ENCODE results near the gene TFF3.

The TFF3 gene

DNA sequence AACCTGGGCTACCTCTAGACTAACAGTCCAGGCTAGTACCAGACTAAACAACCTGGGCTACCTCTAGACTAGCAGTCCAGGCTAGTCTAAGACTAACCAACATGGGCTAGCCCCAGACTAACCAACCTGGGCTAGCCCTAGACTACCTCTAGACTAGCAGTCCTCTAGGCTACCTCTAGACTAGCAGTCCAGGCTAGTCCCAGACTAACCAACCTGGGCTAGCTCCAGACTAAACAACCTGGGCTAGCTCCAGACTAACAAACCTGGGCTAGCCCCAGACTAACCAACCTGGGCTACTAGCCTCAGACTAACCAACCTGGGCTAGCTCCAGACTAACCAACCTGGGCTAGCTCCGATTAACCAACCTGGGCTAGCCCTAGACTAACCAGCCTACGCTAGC is 33.6 kb upstream of the TFF3 start:
- in situ Hi-C loops (cut with MboI; ENCODE audit: low pct_unique_long_range_greater_than_20kb, low sequenced_read_pairs) = no loop called here
- no peak for DNase-seq

- in situ Hi-C loops (cut with MboI; ENCODE audit: low pct_unique_long_range_greater_than_20kb, low sequenced_read_pairs) = no loop called here
- no peak for DNase-seq
Observed at GRCh38 chr21:42347601-42348327, 32.6 kb upstream of the TFF3 start.

GRCh38 chr21:42346866-42347600 is 31.8 kb upstream of the TFF3 start:
- no peak for DNase-seq
- in situ Hi-C loops (cut with MboI; ENCODE audit: low pct_unique_long_range_greater_than_20kb, low sequenced_read_pairs) = no loop called here

- in situ Hi-C loops (cut with MboI; ENCODE audit: low pct_unique_long_range_greater_than_20kb, low sequenced_read_pairs) = no loop called here
- no peak for DNase-seq
Observed at GRCh38 chr21:42346441-42346840, 31.2 kb upstream of the TFF3 start.

- DNase-seq = no peak
- in situ Hi-C loops (cut with MboI; ENCODE audit: low pct_unique_long_range_greater_than_20kb, low sequenced_read_pairs) = no loop called here
Observed at GRCh38 chr21:42344631-42345030, 29.4 kb upstream of the TFF3 start.

DNA sequence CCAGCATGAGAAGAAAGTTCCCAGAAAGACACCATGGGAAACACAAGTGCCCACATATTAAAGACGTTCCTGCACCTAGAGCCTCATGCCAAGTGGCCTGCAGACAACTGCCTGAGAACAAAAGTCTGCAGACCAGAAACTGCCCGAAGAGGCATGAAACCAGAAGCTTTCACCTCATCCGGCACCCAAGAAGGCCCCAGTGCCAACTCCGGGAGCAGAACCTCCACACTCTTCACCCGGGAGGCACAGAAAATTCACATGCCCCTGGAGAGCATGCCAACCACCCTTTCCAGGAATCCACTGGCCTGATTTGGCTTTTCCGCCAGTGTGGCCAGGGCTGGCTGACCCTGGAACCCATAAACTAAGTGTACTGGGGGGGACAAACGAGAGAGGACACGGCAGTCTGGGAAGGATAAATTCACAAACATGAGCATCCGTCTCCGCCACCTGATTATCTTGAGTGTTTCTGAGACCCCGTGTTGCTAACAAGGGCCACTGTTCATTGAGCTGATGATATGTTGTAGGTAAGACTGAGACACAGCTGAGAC is 28.8 kb upstream of the TFF3 start:
- in situ Hi-C loops (cut with MboI; ENCODE audit: low pct_unique_long_range_greater_than_20kb, low sequenced_read_pairs) = no loop called here

DNA sequence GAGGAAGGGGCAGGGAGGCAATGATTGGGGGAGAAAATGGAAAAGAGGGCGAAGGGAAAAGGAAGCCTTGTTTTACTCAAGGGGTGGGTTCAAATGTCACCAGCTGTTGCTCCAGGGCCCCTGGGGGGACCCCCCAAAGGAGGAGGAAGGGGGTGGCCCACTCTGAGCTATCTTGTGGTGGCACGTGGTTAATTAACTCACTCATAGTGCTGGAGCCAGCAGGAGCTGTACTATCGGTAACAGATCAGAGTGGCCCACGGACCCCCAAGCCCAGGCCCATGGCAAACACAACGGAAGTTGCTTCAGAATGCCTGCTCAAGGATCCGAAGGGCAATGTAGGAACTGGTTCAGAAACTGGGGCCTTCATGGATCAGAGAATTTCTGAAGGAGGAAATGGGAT is 28.3 kb upstream of the TFF3 start:
- no peak for DNase-seq
- in situ Hi-C loops (cut with MboI; ENCODE audit: low pct_unique_long_range_greater_than_20kb, low sequenced_read_pairs) = no loop called here

More for the DNA sequence above, 28.8 kb upstream of the TFF3 start:
- no peak for DNase-seq

DNA sequence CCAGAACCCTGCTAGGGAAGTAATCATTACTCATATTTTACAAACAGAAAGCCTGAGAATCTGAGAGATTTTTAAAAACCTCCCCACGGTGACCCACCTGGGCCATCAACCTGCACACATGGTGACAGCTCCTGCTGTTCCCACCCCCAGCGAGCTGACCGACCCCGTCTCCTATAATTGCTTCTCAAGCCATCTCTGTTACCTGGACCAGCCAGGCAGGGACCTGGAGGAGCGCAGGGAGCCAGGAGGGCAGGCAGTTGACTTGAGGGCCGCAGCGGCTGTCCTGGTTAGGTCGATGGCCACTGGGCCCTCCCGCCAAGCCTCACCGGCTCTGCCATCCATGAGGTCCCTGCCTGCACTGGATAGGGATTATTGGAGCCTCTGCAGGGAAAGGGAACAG is 27.9 kb upstream of the TFF3 start:
- no peak for DNase-seq
- in situ Hi-C loops (cut with MboI; ENCODE audit: low pct_unique_long_range_greater_than_20kb, low sequenced_read_pairs) = no loop called here

- in situ Hi-C loops (cut with MboI; ENCODE audit: low pct_unique_long_range_greater_than_20kb, low sequenced_read_pairs) = no loop called here
- no peak for DNase-seq
Observed at GRCh38 chr21:42341776-42342542, 26.8 kb upstream of the TFF3 start.

DNA sequence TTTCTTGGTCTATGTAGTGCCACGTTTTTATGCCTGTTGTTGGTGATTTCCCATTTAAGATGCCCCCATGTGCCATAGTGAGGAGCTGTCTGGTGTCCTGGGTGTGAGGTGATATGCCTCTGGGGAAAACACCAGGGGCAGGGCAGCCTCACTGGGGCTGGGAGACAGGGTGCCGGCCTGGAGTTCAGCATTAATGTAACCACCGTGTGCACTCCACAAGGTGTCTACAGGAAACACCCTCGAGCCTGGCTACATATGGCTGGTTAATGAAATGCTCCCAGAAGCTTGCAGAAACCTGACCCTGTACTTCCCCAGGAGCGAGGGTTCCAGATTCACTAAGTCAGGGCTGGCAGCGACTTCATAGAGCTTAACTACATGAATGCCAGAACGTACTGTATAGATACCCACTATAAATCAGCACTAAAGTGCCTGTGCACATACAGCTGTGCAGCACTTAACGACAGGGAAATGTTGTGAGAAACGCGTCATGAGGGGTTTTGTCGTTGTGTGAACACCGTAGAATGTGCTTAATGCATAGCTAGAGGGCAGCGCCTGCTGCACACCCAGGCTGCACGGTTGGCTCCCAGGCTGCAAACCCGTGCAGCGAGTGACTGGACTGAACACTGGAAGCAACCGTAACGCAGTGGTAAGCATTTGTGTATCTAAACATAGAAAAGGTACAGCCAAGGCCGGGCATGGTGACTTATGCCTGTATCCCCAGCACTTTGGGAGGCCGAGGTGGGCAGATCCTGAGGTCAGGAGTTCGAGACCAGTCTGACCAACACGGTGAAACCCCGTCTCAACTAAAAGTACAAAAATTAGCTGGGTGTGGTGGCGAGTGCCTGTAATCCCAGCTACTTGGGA is 25.2 kb upstream of the TFF3 start:
- in situ Hi-C loops (cut with MboI; ENCODE audit: low pct_unique_long_range_greater_than_20kb, low sequenced_read_pairs) = no loop called here
- no peak for DNase-seq

- DNase-seq = no peak
- in situ Hi-C loops (cut with MboI; ENCODE audit: low pct_unique_long_range_greater_than_20kb, low sequenced_read_pairs) = no loop called here
Observed at GRCh38 chr21:42338729-42339715, 23.8 kb upstream of the TFF3 start.

DNA sequence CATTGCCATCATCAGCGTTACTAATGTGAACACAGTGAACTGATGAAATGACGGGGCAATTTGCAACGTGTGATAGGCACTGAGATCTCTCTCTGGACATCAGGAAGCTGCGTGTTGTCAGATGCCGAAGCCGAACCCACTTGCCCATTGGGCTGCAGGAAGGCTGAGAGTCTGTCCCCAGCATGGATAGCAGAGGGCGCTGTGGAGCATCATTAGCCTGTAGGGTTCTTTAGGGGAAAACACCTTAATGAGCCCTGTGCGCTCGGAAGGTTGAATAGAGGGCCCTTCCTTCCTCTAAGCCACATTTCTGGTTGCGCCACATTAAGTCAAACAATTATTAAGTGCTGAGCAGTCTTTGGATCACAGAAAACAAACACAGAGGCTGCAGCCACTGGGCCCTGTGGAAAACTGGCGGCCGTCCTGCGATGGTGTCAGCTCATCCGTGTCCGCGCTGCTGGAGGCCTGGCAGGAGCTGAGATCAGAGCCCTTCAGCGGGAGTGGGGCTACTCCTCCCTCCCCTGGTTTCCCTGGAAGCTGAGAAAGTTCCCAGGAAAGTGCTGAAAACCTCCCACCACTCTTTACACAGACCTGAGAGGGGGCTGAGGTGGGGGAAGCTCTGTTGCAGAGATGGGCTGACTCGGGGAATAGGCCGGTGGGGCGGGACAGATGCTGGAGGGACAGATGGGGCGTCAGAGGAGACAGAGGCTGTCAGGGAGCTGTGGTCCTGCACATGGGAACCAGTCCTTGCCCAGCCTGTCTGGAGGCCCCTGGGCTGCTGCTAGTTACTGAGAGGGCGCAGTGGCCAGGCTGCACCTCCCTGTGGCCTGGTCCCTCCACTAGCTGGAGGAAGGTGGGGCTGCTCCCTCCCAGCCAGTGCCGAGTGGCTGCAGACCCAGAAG is 22.9 kb upstream of the TFF3 start:
- DNase-seq = peak; percentile 43
- in situ Hi-C loops (cut with MboI; ENCODE audit: low pct_unique_long_range_greater_than_20kb, low sequenced_read_pairs) = no loop called here

- in situ Hi-C loops (cut with MboI; ENCODE audit: low pct_unique_long_range_greater_than_20kb, low sequenced_read_pairs) = no loop called here
- DNase-seq = no peak
Observed at GRCh38 chr21:42337276-42337675, 22.1 kb upstream of the TFF3 start.

- DNase-seq = no peak
- in situ Hi-C loops (cut with MboI; ENCODE audit: low pct_unique_long_range_greater_than_20kb, low sequenced_read_pairs) = no loop called here
Observed at GRCh38 chr21:42336054-42336453, 20.8 kb upstream of the TFF3 start.

- no peak for DNase-seq
- in situ Hi-C loops (cut with MboI; ENCODE audit: low pct_unique_long_range_greater_than_20kb, low sequenced_read_pairs) = no loop called here
Observed at GRCh38 chr21:42332557-42333317, 17.5 kb upstream of the TFF3 start.

DNA sequence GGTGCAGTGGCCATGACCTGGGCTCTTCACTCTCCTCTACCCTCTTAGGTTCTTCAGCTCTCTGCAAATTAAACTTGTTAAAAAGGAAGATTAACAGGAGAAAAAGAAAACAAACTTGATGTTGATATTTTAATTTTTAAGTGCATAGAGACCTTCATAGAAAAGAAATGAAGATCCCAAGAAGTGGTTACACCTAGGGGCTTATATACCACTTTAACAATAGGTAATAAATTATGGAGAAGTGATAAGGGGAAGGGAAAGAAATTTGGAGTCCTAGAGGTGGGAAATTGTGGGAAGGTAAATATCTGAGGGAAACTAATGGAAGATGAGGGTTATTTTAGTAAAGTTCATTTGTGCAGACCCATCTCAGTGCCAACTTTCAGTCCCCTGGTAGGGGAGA is 16.5 kb upstream of the TFF3 start:
- in situ Hi-C loops (cut with MboI; ENCODE audit: low pct_unique_long_range_greater_than_20kb, low sequenced_read_pairs) = no loop called here
- DNase-seq = no peak
